GM10847 (cell line): ENCODE results near the gene CORO7.

Source experiments
- POLR2A ChIP-seq: IDR thresholded peaks from 2 replicates; pipeline ENCODE4 v1.6.1; 2011; ENCODE audit not compliant: insufficient read length; ENCODE audit errors: extremely low read depth

CORO7 gene

DNA sequence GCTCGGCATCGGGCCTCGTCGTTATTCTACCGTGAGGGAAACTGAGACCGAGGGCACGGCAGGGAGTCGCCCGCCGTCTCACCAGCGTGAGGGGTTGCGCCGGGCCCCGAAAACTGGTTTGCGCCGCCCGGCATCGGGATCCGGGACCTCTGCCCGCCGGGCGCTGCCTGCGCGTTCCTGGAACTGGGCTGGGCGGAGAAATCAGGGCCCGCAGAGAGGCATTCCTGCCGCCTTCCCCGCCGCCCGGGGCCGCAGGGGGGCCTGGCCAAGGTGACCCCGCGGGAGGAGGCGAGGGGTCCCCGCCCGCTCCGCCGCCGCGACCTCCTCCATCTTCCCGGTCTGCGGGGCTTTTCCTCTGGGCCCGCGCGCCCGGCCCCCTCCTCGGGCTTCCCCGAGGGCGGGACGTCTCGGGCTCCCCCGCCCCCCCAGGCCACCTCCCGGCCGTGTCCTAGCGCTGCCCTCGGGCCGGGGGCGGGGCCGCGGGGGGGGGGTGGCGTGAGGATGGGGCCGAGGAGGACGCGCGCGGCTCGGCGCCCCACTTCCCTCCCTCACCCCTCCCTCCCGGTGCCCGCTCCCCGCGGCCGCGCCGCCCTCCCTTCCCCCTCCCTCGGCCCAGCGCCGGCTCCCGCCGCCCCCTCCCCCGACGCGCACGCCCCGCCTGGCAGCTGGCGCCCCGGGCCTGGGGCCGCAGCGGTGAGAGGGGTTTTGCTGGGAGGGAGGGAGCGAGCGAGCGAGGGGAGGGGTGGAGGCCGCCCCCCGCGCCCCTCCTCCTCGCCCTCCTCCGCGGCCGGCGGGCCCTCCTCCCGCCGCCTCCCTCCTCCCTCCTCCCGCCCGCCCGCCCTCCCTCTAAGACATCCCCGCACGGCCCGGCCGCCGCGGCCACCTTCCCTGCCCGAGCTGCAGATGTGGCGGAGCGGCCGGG is 100.9 kb downstream of the CORO7 start, which contains the start of gene GLIS2:
GLIS2 (plus strand) TSS at position 882 of the 922 bp plus-strand sequence. CDS start 16,214 bp downstream, outside the sequence.
- TF ChIP-seq POLR2A: no peak

DNA sequence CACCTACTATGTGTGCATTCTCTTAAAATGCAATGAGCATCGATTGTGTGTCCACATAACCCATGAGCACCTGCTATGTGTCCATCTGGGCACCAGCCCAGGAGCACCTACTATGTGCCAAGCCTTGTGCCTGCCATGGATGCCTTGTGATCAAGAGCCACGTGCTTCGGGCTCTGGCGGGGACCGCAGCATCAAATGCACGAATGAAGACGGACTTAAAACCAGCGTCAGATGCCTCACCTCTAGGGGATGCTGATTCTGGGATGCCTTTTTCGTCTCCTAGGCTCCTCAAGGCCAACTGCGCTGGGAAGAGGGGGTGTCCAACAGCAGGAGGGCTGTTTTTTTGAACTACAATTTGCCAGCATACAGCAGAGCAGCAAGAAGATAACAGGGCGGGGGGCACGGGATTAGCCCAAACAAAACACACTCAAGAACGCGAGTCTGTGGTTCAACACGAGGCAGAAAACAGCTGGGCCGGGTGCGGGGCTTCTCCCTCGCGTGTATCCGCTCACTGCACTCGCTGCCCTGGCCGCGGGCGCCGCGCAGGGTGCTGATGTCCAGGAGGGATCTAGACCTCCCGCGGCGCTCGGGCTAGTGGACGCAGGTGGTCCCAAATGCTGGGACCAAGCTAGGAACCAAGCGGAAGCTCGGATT is 101.7 kb downstream of the CORO7 start:
- no peak for TF ChIP-seq POLR2A

DNA sequence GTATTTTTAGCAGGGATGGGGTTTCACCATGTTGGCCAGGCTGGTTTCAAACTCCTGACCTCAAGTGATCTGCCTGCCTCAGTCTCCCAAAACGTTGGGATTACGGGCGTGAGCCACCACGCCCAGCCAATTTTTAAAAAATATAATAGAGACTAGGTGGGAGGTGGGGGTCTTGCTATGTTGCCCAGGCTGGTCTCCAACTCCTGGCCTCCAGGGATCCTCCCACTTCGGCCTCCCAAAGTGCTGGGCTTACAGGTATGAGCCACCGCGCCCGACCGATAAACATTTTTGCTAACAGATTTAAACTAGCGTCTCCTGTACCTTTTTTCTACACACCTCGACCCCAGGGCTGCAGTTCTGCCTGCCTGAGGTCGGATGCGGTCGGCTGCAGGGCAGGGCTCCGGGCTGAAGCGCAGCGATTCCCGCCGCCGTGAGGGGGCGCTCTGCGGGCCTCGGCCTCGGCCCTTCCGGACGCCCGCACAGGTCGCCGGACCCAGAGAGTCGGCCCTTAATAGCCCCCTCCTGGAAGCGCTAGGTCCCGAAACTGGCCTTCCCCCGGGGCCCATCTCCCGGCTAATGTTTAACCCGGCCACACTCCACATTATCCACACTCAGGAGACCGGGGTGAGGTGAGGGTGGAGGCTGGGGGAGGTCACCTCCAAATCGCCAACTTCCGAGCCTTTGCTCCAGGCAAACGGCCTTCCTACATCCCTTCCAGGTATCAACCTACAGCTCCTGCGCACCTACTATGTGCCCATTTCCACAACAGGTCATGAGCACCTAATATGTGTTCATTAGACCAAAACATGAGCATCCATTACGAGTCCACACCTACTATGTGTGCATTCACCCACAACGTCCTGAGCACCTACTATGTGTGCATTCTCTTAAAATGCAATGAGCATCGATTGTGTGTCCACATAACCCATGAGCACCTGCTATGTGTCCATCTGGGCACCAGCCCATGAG is 102.5 kb downstream of the CORO7 start:
- no peak for TF ChIP-seq POLR2A

DNA sequence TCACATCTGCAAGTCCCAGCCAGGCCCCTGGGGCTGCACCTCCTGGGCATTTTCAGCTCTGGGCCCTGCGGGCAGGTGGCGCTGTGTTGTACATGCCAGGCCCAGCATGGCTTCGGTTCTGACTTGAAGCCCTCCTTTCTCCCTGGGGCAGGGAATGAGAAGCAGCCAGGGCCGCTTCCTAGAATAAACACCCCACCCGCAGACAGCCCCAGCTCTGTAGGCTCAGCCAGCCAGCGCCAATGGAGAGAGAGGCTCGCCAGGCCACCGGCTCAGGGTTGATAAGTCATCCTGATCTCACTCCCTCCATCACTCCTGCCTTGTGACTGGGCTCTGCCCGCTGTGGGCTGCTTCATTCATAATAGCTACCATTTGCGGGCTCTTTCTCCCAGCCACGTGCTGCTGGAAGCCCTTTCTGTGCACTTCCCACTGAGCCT is 106.5 kb downstream of the CORO7 start:
- no peak for TF ChIP-seq POLR2A

DNA sequence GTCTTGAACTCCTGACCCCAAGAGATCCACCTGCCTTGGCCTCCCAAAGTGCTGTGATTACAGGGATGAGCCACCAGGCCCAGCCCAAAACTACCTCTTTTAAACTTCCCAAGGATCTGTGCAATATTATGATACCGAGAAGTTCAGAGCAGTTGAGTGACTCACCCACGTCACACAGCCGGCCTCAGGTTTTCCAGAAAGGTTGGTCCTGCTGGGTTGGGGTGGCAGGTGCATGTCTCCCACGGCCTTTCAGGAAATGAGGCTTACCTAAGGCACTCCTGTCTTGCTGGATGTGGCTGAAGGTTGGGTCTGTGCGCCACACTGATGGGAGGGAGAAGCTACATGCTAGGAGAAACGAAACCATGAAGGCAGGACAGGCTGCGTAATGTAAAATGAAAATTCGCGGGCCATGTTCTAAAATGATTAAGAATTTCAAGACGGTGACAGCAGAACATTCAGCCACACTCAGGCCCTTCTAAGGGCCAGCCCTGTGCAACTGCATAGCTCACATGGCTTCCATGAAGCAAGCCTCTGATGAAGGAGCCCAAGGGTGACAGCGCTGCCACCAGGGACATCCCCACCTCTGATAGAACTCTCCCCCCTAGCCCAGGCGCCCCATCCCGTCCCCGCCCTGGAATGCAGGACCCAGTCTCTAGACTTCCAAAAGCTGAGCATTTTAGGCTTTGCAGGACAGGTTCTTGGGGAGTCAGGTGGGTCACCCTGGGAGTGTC is 107.1 kb downstream of the CORO7 start:
- no peak for TF ChIP-seq POLR2A

DNA sequence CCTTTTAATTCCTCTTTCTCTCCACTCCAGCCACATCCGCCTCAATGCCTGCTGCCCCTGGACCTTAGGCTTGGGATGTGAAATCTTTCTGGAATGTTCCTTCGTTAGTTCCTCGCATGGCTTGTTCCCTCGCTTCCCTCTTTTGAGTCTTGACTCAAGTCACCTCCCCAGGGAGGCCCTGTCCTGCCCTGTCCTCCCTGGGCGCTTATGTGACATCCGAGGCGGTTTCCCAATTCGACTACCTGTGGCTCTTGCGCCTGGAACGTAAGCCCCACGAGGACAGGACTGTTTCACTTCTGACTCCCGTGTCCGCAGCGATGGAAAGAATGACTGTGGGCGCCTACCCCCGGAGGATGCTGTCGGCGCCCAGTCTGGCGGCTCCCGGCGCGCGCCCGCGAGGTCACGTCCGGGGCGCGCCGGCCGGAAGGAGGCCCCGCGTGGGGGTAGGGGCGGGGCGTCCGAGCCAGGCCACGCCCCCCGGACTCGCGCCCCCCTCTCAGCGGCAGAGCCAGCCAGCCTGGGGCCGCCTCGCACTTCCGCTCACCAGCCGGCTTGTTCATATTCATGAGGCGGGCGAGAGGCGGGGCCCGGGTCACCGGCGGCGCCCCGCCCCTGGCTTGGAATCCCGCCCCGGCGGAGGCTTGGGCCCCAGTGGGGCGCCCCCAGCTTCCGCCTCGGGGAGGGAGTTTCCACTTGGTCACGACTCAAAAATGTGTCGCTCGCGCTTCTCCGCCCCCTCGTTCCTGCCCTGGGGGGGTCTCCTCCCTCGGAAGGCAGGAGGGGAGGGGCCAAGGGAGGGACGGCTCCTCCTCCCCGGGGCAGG is 109.0 kb downstream of the CORO7 start:
- peak; percentile 63 for TF ChIP-seq POLR2A

DNA sequence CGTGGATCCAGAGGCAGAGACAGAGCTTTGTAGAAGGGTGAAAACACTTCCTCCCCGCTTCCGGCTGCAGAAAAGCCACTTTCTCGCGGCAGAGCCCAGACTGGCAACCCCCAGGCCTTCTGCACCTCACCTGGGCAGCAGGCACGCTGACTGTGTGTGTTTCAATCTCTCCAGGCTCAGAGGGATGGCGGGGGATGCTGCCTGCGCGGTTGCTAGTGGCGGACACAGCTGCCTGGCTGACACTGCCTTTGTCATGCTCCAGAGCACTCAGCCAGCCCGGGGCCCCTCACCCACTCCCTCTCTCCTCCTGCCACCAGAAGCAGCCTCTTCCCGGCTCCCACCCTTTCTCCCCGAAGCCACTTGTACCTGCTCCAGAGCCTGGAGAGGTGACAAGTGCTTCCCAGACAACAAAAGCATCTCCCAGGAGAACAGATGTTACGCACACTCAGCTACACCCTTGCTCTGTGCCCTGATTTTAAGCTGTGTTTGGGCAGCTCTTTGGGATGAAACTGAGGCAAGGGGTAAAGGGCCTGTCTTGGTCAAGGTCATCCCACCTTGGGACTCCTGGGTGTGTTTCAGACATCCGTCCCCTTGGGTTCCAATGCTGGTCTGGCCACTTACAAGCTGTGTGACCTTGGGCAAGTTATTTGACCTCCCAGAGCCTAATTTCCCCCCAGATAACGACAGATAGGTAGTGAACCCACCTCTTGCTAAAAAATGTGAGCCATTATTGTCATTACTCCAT is 109.8 kb downstream of the CORO7 start:
- TF ChIP-seq POLR2A: no peak
